Measurements from ENCODE around the gene GYG1.

- TF ChIP-seq FOXM1 (IDR thresholded peaks at IDR 0.05; ENCODE audit: borderline replicate concordance) (no peak), LEF1 (IDR thresholded peaks at IDR 0.05; ENCODE audit: borderline replicate concordance) (no peak), TARDBP (IDR thresholded peaks at IDR 0.05) (no peak), ELF4 (IDR thresholded peaks at IDR 0.05) (no peak), FOXK2 (IDR thresholded peaks at IDR 0.05) (no peak), SP1 (IDR thresholded peaks at IDR 0.05) (no peak), BHLHE40 (IDR thresholded peaks at IDR 0.05; ENCODE audit: borderline replicate concordance) (no peak)
These were observed 22.4 kb downstream of the GYG1 start for GRCh38 chr3:149013726-149014125.
